ENCODE results near the gene SLC23A1. TPM values are rescaled to one million over a fixed set of nuclear protein-coding genes. Genes with fewer than 3 reads are reported as not detected.
A peak's percentile ranks its signal among the peaks of the same experiment; 100 is the strongest.

The SLC23A1 gene
- total and polyA plus RNA-seq, 9 of the 15 experiments (the other 6 are each of a cell fraction or from before 2014, with no cell fraction given) = 0.03 to 0.20 (median 0.05) TPM; not detected in 5

DNA sequence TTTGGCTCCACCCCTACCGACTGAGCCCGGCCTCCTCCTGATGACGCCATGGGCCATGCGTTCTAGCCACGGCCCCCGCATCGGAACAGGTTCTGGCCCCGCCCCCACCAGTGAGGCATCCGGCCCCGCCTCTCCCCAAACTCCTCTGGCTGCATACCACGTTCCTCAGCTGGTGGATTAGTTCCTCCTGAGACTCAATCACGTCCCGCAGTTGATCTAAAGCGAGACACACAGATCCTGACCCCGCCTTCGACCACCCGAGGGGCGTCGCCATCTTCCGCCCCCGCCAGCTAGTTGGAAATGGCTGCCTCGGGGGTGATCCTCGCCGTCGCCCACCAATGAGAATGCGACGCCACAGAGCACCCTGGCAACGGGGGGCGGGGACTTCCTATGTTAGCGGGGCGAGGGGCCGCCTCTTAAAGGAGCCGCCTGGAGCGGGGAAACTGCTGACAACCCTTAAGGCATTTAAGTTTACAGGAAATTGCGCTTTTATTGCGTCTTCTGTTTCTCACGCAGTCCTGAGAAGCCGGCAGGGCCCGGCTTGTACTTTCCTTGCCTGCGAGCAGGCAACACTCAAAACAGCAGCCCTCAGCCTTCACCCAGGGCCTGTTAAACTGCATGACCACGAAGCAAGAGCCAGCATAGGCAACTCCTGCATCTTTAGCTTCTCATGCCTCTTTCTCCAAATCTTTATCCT, 20.8 kb upstream of the SLC23A1 start, which contains the start of gene SPATA24:
TSS of gene SPATA24 (minus strand) at position 303 of the 697 bp plus-strand sequence. CDS start at position 274, 29 bp downstream.
- Histone ChIP-seq H4K20me1 (replicated peaks; ENCODE audit: control insufficient read depth, insufficient read depth, low read length) (no peaks in the 10 kb centered on the region), H3K27ac (ENCODE audit: extremely low read depth, low read depth, low read length) (peak within 1 kb of the TSS; percentile 90), H3K4me3 (peak within 1 kb of the TSS; percentile 50), H3K9me3 (replicated peaks; ENCODE audit: control insufficient read depth, insufficient read depth, low read depth, low read length) (no peaks in the 10 kb centered on the region), H3K36me3 (ENCODE audit: control insufficient read depth, insufficient read depth, low read length) (0 out of 3 replicates have a peak, but pooled peaks cover 2% of the 10 kb centered on the region), H3K27me3 (ENCODE audit: control insufficient read depth in 2 of 2, insufficient read depth in 2 of 2, low read length in 2 of 2) (no peaks in the 10 kb centered on the region), H3K9ac (ENCODE audit: insufficient read depth in 1 of 2, low read depth in 2 of 2, low read length in 2 of 2) (peak within 1 kb of the TSS; percentile 73 to 88), H3K4me1 (replicated peaks in 1 of 2; ENCODE audit: control insufficient read depth in 2 of 2, insufficient read depth in 2 of 2, low read length in 2 of 2) (peaks cover 11 to 15% of the 10 kb centered on the region in 2 experiments; a peak in 4 of 5 replicates), H3K4me2 (ENCODE audit: insufficient read depth, low read length) (peak within 1 kb of the TSS; percentile 99), H3K79me2 (ENCODE audit: control insufficient read depth, insufficient read depth, low read length) (no peaks in the 10 kb centered on the region), H2AFZ (ENCODE audit: low read depth, low read length) (peak within 1 kb of the TSS; percentile 97), H3K9me1 (ENCODE audit: control insufficient read depth, insufficient read depth, low read length) (no peaks in the 10 kb centered on the region)
- peak; percentile 91 for FAIRE-seq
- under 1% methylated on average over 41 of the region's 41 CpGs for WGBS (ENCODE audit: insufficient coverage, low coverage, missing lambda C conversion rate)
- peak; percentile 98 for ATAC-seq
- intact Hi-C loops (cut with micrococcal nuclease) = loop anchor here (2.0 to 5.0 kb wide), 2 partner anchors 19 to 62 kb away; partner anchors contain the start of gene PAIP2
- ChIA-PET CTCF (ENCODE audit: low intra/inter-chr PET ratio) (no interaction called here), POLR2A (interaction anchor here (0.6 to 1.6 kb wide), 6 partner anchors 10 to 371 kb away, joined by 3 to 5 read pairs (median 3); no protein-coding TSS in a partner anchor)
- BruUV-seq (replicated peaks) = no TSS peak
- in situ Hi-C loops (cut with MboI) = no loop called here
- DNase-seq (ENCODE audit: extremely low read depth in 1 of 4, low spot score in 3 of 4) = peak; percentile 98 to 99 (median 99)
- no peak for TF ChIP-seq NFE2L1 (tag; IDR thresholded peaks at IDR 0.05; ENCODE audit: borderline replicate concordance, low read depth)
- TF ChIP-seq TFAP4 (CRISPR knock-in tag; IDR thresholded peaks at IDR 0.05; ENCODE audit: borderline replicate concordance) = peak; percentile 98
- peak; percentile 95 for TF ChIP-seq CXXC5 (CRISPR knock-in tag; IDR thresholded peaks at IDR 0.05)
- no peak for TF ChIP-seq ZNF324 (CRISPR knock-in tag; IDR thresholded peaks at IDR 0.05)
- TF ChIP-seq, protein P1, sequence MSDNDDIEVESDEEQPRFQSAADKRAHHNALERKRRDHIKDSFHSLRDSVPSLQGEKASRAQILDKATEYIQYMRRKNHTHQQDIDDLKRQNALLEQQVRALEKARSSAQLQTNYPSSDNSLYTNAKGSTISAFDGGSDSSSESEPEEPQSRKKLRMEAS (CRISPR knock-in tag; IDR thresholded peaks at IDR 0.05) = peak; percentile 93
- no peak for TF ChIP-seq HNRNPL (IDR thresholded peaks at IDR 0.05; ENCODE audit: low read depth, low read length)
- peak; percentile 81 for TF ChIP-seq POLR2H (tag; IDR thresholded peaks at IDR 0.05; ENCODE audit: low read depth)
- TF ChIP-seq, protein P2, sequence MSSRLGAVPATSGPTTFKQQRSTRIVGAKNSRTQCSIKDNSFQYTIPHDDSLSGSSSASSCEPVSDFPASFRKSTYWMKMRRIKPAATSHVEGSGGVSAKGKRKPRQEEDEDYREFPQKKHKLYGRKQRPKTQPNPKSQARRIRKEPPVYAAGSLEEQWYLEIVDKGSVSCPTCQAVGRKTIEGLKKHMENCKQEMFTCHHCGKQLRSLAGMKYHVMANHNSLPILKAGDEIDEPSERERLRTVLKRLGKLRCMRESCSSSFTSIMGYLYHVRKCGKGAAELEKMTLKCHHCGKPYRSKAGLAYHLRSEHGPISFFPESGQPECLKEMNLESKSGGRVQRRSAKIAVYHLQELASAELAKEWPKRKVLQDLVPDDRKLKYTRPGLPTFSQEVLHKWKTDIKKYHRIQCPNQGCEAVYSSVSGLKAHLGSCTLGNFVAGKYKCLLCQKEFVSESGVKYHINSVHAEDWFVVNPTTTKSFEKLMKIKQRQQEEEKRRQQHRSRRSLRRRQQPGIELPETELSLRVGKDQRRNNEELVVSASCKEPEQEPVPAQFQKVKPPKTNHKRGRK (tag; IDR thresholded peaks at IDR 0.05) = no peak
- no peak for TF ChIP-seq TEAD2 (tag; IDR thresholded peaks at IDR 0.05)
- peak; percentile 51 for TF ChIP-seq ZFX (CRISPR knock-in tag; IDR thresholded peaks at IDR 0.05)
- TF ChIP-seq, protein P3, sequence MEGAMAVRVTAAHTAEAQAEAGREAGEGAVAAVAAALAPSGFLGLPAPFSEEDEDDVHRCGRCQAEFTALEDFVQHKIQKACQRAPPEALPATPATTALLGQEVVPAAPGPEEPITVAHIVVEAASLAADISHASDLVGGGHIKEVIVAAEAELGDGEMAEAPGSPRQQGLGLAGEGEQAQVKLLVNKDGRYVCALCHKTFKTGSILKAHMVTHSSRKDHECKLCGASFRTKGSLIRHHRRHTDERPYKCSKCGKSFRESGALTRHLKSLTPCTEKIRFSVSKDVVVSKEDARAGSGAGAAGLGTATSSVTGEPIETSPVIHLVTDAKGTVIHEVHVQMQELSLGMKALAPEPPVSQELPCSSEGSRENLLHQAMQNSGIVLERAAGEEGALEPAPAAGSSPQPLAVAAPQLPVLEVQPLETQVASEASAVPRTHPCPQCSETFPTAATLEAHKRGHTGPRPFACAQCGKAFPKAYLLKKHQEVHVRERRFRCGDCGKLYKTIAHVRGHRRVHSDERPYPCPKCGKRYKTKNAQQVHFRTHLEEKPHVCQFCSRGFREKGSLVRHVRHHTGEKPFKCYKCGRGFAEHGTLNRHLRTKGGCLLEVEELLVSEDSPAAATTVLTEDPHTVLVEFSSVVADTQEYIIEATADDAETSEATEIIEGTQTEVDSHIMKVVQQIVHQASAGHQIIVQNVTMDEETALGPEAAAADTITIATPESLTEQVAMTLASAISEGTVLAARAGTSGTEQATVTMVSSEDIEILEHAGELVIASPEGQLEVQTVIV (CRISPR knock-in tag; IDR thresholded peaks at IDR 0.05; ENCODE audit: borderline replicate concordance) = no peak
- peak in 1 of 2 experiments; percentile 57; a peak in 1 of 4 replicates for TF ChIP-seq KDM4B (IDR thresholded peaks at IDR 0.05; ENCODE audit: borderline replicate concordance in 2 of 2, low read depth in 1 of 2)
- TF ChIP-seq TEAD1 (CRISPR knock-in tag; IDR thresholded peaks at IDR 0.05) = 0 out of 4 replicates have a peak, but pooled peaks of 1 of the 2 experiments have one; percentile 81
- TF ChIP-seq ZNF232 (CRISPR knock-in tag; IDR thresholded peaks at IDR 0.05) = no peak
- TF ChIP-seq ATF1 (CRISPR knock-in tag; IDR thresholded peaks at IDR 0.05) = peak; percentile 61; the same call in 1 of the 2 replicates
- peak; percentile 97 for TF ChIP-seq ATF1 (tag; IDR thresholded peaks at IDR 0.05)
